Measurements from ENCODE around the gene CASQ2.

Gene CASQ2

GRCh38 chr1:115690972-115691371 lies 77.5 kb downstream of the CASQ2 start:
- DNase-seq, result no peak

GRCh38 chr1:115687744-115688143 lies 80.8 kb downstream of the CASQ2 start:
- no peak for DNase-seq

GRCh38 chr1:115685029-115685705 lies 83.3 kb downstream of the CASQ2 start:
- DNase-seq, result no peak

- no peak for DNase-seq
These were observed 85.7 kb downstream of the CASQ2 start for GRCh38 chr1:115682792-115683191.

- no peak for DNase-seq
These were observed 87.8 kb downstream of the CASQ2 start for GRCh38 chr1:115680730-115681111.

- DNase-seq, result no peak
These were observed 89.3 kb downstream of the CASQ2 start for GRCh38 chr1:115679141-115679611.

GRCh38 chr1:115678141-115678540 lies 90.4 kb downstream of the CASQ2 start:
- DNase-seq, result no peak

- DNase-seq, result no peak
These were observed 90.9 kb downstream of the CASQ2 start for GRCh38 chr1:115677565-115677964.

- no peak for DNase-seq
These were observed 91.3 kb downstream of the CASQ2 start for GRCh38 chr1:115677182-115677555.

GRCh38 chr1:115676498-115677181 lies 91.9 kb downstream of the CASQ2 start:
- no peak for DNase-seq

GRCh38 chr1:115672224-115673009 lies 96.1 kb downstream of the CASQ2 start:
- DNase-seq, result no peak

GRCh38 chr1:115671176-115671934 lies 97.2 kb downstream of the CASQ2 start:
- DNase-seq, result no peak

GRCh38 chr1:115670476-115671175 lies 97.9 kb downstream of the CASQ2 start:
- DNase-seq, result no peak

GRCh38 chr1:115669886-115670285 lies 98.6 kb downstream of the CASQ2 start:
- no peak for DNase-seq

GRCh38 chr1:115669002-115669673 lies 99.4 kb downstream of the CASQ2 start:
- no peak for DNase-seq

- DNase-seq, result no peak
These were observed 99.9 kb downstream of the CASQ2 start for GRCh38 chr1:115668579-115668978.

- DNase-seq, result no peak
These were observed 101.8 kb downstream of the CASQ2 start for GRCh38 chr1:115666702-115667101.

- no peak for DNase-seq
These were observed 102.3 kb downstream of the CASQ2 start for GRCh38 chr1:115666206-115666605.

GRCh38 chr1:115665319-115666096 lies 103.0 kb downstream of the CASQ2 start:
- DNase-seq, result peak in 1 of 2 experiments; percentile 38

GRCh38 chr1:115661157-115661556 lies 107.4 kb downstream of the CASQ2 start:
- no peak for DNase-seq

- no peak for DNase-seq
These were observed 108.4 kb downstream of the CASQ2 start for GRCh38 chr1:115660151-115660550.
